Stimulated activated memory B cell treated with anti-CD40 and anti-IgM and Interleukin-4, amounts not matched to agents 10 μg/mL and 1 μg/mL and 100 μg/mL, for 72 hours (primary cell): ENCODE measurements around the gene CDK17.

ENCODE experiments used
- ATAC-seq: fragments of 150-1000 bp; cut with Tn5 transposase; 2 replicates; pipeline ENCODE4 v1.10.0; 2021
- H3K27ac Mint-ChIP-seq: one replicate; pipeline ENCODE4 v1.8.0; 2022; ENCODE audit warnings: mild to moderate bottlenecking, mixed read lengths
- H3K27me3 Mint-ChIP-seq: one replicate; pipeline ENCODE4 v1.8.0; 2022; ENCODE audit warnings: mixed read lengths
- H3K36me3 Mint-ChIP-seq: one replicate; pipeline ENCODE4 v1.8.0; 2022; ENCODE audit warnings: mixed read lengths
- H3K4me1 Mint-ChIP-seq: one replicate; pipeline ENCODE4 v1.8.0; 2022; ENCODE audit warnings: mixed read lengths
- H3K4me3 Mint-ChIP-seq: one replicate; pipeline ENCODE4 v1.8.0; 2022; ENCODE audit warnings: mild to moderate bottlenecking, moderate library complexity, mixed read lengths
- H3K9me3 Mint-ChIP-seq: one replicate; pipeline ENCODE4 v1.8.0; 2022; ENCODE audit warnings: mixed read lengths

CDK17 gene

DNA sequence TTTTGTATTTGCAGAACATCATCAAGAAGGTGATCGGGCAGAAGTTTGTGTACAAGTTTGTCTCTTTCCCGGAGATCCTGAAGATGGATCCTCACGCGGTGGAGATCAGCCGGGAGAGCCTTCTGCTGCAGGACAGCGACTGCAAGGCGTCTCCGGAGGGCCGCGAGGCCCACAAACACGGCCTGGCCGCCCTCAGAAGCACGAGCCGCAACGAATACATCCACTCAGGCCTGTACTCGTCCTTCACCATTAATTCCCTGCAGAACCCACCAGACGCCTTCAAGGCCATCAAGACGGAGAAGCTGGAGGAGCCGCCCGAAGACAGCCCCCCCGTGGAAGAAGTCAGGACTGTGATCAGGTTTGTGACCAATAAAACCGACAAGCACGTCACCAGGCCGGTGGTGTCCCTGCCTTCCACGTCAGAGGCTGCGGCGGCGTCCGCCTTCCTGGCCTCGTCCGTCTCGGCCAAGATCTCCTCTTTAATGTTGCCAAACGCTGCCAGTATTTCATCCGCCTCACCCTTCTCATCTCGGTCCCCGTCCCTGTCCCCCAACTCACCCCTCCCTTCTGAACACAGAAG, 153.2 kb downstream of the CDK17 start:
- H3K9me3 Mint-ChIP-seq, result no peaks in the 10 kb centered on the region
- H3K27ac Mint-ChIP-seq, result no peak overlapping the region
- no peak overlapping the region for H3K4me3 Mint-ChIP-seq
- H3K36me3 Mint-ChIP-seq, result peaks cover 68% of the 10 kb centered on the region
- H3K27me3 Mint-ChIP-seq, result no peaks in the 10 kb centered on the region
- peaks cover 45% of the 10 kb centered on the region for H3K4me1 Mint-ChIP-seq
- no peak for ATAC-seq

DNA sequence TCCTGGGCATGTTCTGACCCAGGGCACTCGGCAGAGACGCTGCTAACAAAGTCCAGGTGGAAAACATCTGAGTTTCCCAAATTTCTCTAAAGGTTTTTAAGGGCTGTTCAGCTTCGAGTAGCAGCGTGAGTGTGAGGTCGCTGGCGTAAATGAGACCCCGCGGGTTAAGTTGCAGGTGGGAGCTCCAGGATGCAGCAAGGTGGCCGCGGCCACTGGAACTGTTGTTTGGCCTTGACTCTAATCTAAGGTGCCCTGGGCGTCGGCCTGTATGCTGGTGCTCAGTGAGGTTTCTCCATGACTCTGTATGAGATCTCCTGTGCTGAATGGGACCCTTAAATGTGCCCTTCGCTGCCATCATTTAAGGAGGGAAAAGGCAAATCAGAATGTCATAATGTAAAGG, 155.4 kb downstream of the CDK17 start:
- H3K27ac Mint-ChIP-seq, result no peak overlapping the region
- no peak for ATAC-seq
- peaks cover 36% of the 10 kb centered on the region for H3K4me1 Mint-ChIP-seq
- no peak overlapping the region for H3K4me3 Mint-ChIP-seq
- peaks cover 52% of the 10 kb centered on the region for H3K36me3 Mint-ChIP-seq
- no peaks in the 10 kb centered on the region for H3K27me3 Mint-ChIP-seq
- H3K9me3 Mint-ChIP-seq, result no peaks in the 10 kb centered on the region

DNA sequence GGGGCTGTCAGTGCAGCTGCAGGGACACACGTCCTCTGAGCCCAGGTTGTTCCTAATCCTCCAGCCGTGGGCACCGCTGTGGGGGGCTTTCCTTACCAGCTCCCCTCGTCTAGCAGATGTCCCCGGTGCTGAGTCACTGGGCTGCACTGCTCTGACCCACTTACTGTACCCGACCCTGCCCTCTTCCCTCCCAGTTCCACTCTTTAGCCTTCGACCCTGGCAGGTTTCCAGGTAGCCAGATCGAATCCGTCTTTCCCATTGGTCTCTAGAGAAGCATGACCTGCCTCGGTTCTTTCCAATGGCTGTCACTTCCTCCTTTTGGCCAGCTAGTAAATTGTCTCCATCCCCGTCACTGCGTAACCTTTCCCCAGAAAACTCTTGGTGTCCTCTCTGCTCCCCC, 157.6 kb downstream of the CDK17 start:
- Mint-ChIP-seq H3K4me3 (no peak overlapping the region), H3K9me3 (no peaks in the 10 kb centered on the region), H3K27ac (peak overlapping the region; percentile 2), H3K36me3 (peaks cover 36% of the 10 kb centered on the region), H3K4me1 (peaks cover 39% of the 10 kb centered on the region), H3K27me3 (no peaks in the 10 kb centered on the region)
- no peak for ATAC-seq

- Mint-ChIP-seq H3K36me3 (peaks cover 30% of the 10 kb centered on the region), H3K27ac (peak overlapping the region; percentile 2), H3K9me3 (no peaks in the 10 kb centered on the region), H3K4me3 (no peak overlapping the region), H3K4me1 (peaks cover 41% of the 10 kb centered on the region), H3K27me3 (no peaks in the 10 kb centered on the region)
- no peak for ATAC-seq
These were observed 158.4 kb downstream of the CDK17 start for GRCh38 chr12:96241846-96242256.

DNA sequence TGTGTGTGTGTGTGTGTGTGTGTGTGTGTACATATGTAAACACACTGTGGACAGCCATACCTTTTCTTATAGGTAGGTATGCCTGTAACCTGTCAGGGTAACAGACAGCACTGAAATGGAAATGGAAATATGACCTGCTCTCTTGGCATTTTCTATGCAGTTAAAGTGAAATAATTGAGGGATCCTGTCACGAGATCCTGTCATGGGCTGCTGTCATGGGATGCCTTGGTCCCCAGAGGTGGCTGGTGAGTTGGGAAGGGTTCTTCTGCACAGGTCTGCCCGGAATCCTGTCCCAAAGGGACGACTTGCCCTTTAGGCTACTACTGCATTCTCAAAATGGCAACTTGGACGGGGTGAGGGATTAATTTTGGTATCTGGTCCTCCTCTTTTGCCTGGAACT, 158.8 kb downstream of the CDK17 start:
- H3K36me3 Mint-ChIP-seq, result peaks cover 26% of the 10 kb centered on the region
- no peak overlapping the region for H3K27ac Mint-ChIP-seq
- H3K4me3 Mint-ChIP-seq, result no peak overlapping the region
- H3K9me3 Mint-ChIP-seq, result no peaks in the 10 kb centered on the region
- no peaks in the 10 kb centered on the region for H3K27me3 Mint-ChIP-seq
- peaks cover 45% of the 10 kb centered on the region for H3K4me1 Mint-ChIP-seq
- no peak for ATAC-seq

- Mint-ChIP-seq H3K4me3 (no peak overlapping the region), H3K27ac (no peak overlapping the region), H3K36me3 (peaks cover 31% of the 10 kb centered on the region), H3K27me3 (no peaks in the 10 kb centered on the region), H3K9me3 (no peaks in the 10 kb centered on the region), H3K4me1 (peaks cover 50% of the 10 kb centered on the region)
- no peak for ATAC-seq
These were observed 159.6 kb downstream of the CDK17 start for GRCh38 chr12:96240656-96241055.

DNA sequence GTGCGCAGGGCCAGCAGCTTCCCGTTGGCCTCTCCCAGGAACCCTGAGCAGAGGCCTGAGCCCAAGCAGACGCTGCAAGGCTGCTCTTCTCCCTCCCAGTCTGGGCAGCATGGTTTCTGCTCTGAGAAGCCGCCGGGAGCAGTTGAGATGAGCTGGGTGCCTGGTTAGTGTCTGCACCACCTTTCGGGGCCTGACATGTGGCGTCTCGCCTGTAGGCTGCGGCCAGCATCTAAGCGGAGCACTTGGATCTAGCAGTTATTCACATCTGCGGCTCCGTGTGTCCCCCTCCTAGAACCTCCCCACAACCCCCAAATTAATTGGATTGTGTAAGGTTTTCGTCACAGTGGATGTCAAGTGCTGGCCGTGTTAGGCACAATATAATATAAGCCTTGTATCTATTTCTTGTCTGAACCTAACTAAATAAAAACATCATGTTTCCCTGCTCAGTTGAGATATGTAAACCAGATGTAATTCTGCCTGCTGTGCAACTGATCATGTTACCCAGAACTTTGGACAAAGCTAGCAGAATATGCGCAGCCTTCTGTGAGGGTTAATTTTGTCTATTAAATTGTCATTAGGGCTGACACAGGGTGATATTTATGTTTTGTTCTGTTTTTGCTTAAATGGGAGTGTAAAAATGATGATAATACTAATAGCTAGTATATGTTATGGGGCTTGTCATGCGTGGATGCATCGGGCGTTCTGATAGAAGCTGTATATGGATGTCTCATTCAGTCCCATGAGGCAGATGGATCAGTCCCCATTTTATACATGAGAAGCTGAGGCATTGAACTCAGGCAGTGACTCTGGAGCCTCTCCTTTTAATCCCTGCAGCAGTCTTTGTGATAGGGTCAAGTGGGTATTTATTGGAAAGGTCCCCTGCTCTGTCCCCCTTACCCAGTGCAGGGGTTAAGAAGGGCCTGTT, 160.3 kb downstream of the CDK17 start:
- Mint-ChIP-seq H3K27ac (no peak overlapping the region), H3K36me3 (peaks cover 37% of the 10 kb centered on the region), H3K4me1 (peaks cover 56% of the 10 kb centered on the region), H3K27me3 (no peaks in the 10 kb centered on the region), H3K4me3 (no peak overlapping the region), H3K9me3 (no peaks in the 10 kb centered on the region)
- ATAC-seq, result no peak

DNA sequence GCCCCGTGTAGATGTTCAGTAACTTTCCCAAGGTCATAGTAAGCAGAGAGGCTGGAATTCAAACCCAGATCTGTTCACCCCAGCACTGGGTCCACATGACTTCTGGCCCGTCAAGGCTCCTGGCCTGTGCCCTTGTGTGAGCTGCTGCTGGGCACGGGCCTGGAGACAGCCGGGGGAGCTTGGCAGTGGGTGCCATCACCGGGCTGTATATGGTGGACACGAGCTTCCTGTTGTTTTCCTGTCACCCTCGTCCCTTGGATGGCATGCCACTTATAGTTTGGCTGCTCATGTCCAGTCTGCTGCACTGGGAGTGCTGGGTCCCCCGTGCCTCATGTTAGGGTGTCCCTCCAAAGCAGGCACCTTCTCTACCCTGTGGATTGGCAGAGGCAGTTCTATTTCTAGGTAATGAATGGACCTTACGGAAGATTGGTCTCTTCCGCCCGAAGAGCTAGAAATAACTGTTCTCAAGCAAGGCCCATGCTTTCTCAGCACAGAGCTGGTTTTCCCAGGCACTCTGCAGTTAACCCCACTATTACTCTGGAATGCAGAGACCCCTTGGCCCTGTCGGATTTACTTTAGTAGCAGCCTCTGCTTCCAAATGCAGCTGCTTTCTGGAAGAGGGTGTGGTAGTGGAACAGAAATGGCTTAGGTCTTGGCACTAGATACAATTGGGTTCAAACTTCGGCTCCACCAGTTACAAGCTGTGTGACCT, 161.7 kb downstream of the CDK17 start:
- ATAC-seq, result no peak
- H3K36me3 Mint-ChIP-seq, result peaks cover 38% of the 10 kb centered on the region
- H3K27ac Mint-ChIP-seq, result peak overlapping the region; percentile 6
- H3K4me1 Mint-ChIP-seq, result peaks cover 61% of the 10 kb centered on the region
- H3K9me3 Mint-ChIP-seq, result no peaks in the 10 kb centered on the region
- no peak overlapping the region for H3K4me3 Mint-ChIP-seq
- H3K27me3 Mint-ChIP-seq, result no peaks in the 10 kb centered on the region

DNA sequence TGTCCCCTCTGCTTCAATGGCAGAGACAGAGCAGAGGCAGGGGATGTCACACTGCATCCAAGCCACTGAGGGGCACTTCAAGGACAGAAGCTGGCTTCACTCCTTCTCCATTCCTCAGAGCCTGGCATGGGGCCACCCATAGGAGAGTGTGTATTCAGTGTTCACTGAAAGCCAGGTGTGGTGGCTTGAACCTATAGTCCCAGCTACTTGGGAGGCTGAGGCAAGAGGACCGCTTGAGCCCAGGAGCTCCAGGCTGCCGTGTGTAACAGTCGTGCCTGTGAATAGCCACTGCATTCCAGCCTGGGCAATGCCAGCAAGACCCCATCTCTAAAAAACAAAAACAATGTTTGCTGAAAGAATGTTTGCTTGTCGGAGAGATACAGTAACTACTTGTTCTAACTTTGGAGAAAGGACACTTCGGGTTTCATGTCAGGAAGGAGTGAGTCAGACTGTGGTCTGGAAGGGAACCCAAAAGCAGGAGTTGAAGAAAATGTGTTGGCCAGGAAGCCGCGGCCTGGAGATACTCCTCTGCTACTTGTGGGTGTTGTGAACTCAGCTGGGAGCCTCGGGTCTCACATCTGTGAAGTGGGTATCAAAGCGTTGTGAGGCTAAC, 162.7 kb downstream of the CDK17 start:
- no peak overlapping the region for H3K4me3 Mint-ChIP-seq
- no peaks in the 10 kb centered on the region for H3K27me3 Mint-ChIP-seq
- peaks cover 52% of the 10 kb centered on the region for H3K4me1 Mint-ChIP-seq
- peak overlapping the region; percentile 6 for H3K27ac Mint-ChIP-seq
- H3K9me3 Mint-ChIP-seq, result no peaks in the 10 kb centered on the region
- peaks cover 30% of the 10 kb centered on the region for H3K36me3 Mint-ChIP-seq
- no peak for ATAC-seq

DNA sequence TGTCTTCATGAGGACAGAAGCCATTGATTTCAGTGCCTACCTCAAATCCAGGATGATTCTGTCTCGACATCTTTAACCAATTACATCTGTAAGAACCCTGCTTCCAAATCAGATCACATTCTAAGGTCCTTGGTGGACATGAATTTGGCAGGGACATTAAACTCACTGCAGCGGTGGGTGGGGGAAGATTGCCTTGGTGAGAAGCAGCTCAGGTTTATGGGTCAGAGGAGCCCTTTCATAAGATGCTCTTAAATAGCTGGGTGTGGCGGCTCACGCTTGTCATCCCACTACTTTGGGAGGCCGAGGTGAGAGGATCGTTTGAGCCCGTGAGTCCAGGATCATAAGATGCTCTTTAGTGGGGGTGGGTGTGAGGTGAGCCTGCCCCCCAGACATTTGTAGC, 163.2 kb downstream of the CDK17 start:
- Mint-ChIP-seq H3K27ac (no peak overlapping the region), H3K36me3 (peaks cover 25% of the 10 kb centered on the region), H3K9me3 (no peaks in the 10 kb centered on the region), H3K4me1 (peaks cover 51% of the 10 kb centered on the region), H3K27me3 (no peaks in the 10 kb centered on the region), H3K4me3 (no peak overlapping the region)
- no peak for ATAC-seq

DNA sequence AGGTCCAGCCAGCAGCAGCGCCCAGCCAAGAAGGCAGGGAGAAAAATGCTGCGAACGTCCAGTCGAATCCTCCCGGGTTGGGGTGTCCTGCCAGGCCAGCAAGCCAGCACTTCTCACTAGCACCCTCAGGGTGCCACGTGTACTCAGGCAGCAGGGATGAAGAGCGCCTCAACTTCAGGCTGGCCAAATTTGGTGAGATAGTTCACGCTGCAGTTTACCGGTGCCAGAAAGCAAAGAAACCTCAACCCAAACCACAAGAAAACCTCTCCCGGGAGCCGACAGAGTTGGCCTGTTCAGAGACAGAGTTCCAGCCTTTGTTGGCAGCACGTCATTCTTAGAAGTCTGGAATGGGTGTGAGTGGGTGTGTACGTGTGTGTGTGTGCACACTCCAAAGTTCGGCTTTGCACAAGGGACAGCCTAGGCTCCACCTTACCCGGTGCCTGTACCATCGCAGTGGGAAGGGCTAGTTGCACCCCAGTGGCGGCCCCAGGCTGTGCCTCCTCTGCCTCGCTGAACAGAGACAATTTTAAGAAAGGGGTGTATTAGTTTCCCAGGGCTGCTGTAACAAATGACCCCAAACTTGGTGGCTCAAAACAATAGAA, 163.9 kb downstream of the CDK17 start:
- no peak overlapping the region for H3K27ac Mint-ChIP-seq
- H3K4me1 Mint-ChIP-seq, result peaks cover 51% of the 10 kb centered on the region
- ATAC-seq, result no peak
- no peak overlapping the region for H3K4me3 Mint-ChIP-seq
- H3K9me3 Mint-ChIP-seq, result no peaks in the 10 kb centered on the region
- H3K27me3 Mint-ChIP-seq, result no peaks in the 10 kb centered on the region
- H3K36me3 Mint-ChIP-seq, result peaks cover 28% of the 10 kb centered on the region

- H3K4me1 Mint-ChIP-seq, result peaks cover 48% of the 10 kb centered on the region
- no peak overlapping the region for H3K4me3 Mint-ChIP-seq
- ATAC-seq, result no peak
- H3K27ac Mint-ChIP-seq, result no peak overlapping the region
- peaks cover 32% of the 10 kb centered on the region for H3K36me3 Mint-ChIP-seq
- H3K9me3 Mint-ChIP-seq, result no peaks in the 10 kb centered on the region
- H3K27me3 Mint-ChIP-seq, result no peaks in the 10 kb centered on the region
These were observed 164.8 kb downstream of the CDK17 start for GRCh38 chr12:96235484-96235826.

DNA sequence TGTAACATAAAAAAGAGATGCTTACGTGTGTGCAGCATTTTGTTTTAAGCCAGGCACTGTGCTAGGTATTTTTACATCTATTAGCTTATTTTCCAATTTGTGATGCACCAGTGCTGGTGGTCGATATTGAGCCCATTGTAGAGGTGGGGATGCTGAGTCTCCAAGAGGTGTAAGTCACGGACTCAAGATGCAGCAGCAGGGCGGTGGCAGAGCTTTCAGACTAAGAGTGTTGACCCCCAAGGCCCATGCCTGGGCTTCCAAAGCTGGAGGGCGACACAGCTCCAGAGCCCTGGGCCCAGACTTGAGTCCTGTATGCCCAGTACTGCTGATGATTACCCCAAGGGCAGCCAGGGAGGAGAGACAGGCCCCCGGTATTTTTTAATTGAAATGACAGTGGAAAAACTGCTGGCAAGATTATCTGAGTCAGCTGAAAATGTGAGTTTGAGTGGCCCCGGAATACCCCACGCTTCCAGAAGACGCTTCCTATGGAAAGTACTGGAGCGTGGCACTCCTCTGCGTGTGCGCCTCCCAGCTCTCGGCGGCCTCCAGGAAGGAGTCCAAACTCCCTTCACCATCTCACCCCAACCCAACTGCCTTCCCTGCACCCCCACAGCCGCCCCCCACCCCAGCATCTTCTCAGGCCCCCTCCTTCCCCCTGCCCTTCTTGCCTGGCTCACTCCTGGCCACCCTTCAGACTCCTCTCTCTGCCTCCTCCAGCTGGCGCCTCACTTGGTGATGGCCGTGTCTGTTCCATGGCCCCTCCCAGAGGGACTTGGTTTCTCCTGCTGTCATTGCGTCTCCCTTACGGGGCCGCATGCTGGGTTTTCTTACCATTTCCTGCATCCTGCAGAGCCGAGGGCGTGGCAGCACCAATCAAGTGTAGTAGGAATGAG, 165.4 kb downstream of the CDK17 start:
- Mint-ChIP-seq H3K4me3 (no peak overlapping the region), H3K36me3 (peaks cover 32% of the 10 kb centered on the region), H3K4me1 (peaks cover 41% of the 10 kb centered on the region), H3K9me3 (no peaks in the 10 kb centered on the region), H3K27ac (no peak overlapping the region), H3K27me3 (no peaks in the 10 kb centered on the region)
- no peak for ATAC-seq

DNA sequence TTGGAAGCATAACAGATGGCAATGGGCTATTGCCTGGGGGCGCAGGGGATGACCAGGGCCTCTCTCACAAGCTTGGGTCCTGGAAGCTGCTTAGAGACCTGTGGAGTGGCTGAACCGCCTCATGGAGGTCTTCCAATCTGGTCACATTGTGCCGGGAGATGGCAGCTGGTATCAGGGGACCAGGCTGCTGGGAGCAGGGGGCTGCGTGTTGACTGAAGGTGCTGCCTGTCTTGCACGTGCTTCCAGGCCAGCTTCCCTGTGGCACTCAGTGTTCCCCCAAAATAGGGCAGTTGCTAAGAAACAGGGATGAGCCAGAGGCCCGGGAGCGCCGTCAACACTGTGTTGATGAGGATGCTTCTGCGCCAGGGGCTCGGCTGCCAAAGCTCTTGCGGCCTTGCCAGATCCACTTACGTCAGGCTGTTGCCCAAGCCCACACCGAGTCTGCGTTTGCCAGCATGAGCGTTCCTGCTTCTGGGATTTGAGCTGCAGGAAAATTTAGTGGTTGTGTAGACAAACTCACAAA, 166.2 kb downstream of the CDK17 start:
- ATAC-seq, result no peak
- Mint-ChIP-seq H3K4me3 (no peak overlapping the region), H3K27ac (no peak overlapping the region), H3K36me3 (peaks cover 32% of the 10 kb centered on the region), H3K27me3 (no peaks in the 10 kb centered on the region), H3K9me3 (no peaks in the 10 kb centered on the region), H3K4me1 (peaks cover 35% of the 10 kb centered on the region)
